ENCODE data around the gene CHADL. TPM values are rescaled to one million over a fixed set of nuclear protein-coding genes. Genes with fewer than 3 reads are reported as not detected.

Gene CHADL
- total RNA-seq, 1 experiment from 2014 or later = 1.2 TPM

DNA sequence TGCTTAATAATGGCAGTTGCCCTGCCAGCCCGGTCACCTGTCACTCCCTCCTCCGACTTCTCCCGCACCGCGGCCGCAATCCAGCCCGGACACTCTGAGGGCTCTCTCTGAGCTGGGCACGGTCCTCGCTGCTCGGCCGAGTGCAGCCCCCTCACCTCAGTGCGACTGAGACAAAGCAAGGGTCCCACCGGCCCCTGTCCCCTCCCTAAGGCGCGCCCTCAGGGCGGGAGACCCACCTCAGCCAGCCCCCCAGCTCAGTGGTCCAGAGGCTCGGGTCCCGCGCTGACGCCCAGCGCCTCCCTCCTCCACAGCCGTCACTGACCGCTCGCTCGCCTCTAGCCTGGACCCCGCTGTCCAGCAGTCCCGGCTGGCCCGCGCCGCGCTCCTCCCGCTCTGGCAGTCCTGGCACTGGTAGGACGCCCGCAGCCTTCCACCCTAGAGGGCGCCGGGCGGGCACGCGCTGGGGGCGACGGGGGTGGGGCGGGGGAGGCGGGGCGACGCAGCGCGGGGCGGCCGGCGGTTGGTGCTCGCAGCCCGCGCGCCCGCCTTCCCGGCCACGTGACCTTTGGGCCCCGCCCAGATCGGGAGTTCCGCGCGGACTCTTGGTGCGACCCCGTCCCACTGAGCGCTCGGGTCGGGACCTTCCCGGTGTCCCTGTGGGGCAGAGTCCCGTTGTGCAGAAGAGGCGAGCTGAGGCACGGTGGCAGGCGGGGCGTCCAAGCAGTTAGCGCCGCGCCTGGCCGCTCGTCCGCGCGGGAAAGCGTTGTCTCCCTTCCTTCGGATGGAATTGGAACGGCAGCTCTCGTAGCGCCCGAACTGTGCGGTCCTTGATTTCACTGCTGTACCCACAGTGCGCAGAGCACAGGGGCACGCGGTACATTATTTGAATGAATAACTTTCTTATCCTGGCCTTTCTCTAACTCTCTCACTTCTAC is 43.4 kb downstream of the CHADL start:
- Histone ChIP-seq H3K4me2 (ENCODE audit: low read length) (peak overlapping the region; percentile 99), H3K4me1 (ENCODE audit: insufficient read depth, low read length) (peaks cover 3% of the 10 kb centered on the region; the same call in 1 of the 2 replicates), H3K27ac (ENCODE audit: low read length) (no peak overlapping the region), H3K4me3 (ENCODE audit: low read length) (peak overlapping the region; percentile 78), H2AFZ (ENCODE audit: low read length) (peak overlapping the region; percentile 98), H3K36me3 (ENCODE audit: low read depth, low read length) (no peaks in the 10 kb centered on the region), H3F3A (ENCODE audit: low read length, unreplicated experiment) (no peaks in the 10 kb centered on the region), H3K27me3 (ENCODE audit: low read length) (no peaks in the 10 kb centered on the region), H3K79me2 (ENCODE audit: low read length) (no peaks in the 10 kb centered on the region), H3K9me2 (replicated peaks; ENCODE audit: low read length) (no peaks in the 10 kb centered on the region), H3K9ac (ENCODE audit: low read length) (no peak overlapping the region), H3K9me3 (ENCODE audit: low read length) (no peaks in the 10 kb centered on the region), H4K20me1 (ENCODE audit: low read length) (no peaks in the 10 kb centered on the region)
- ChIA-PET POLR2A (ENCODE audit: unreplicated experiment) (interaction anchor here (0.6 kb wide), 1 partner anchor 281 kb away, joined by 8 read pairs; no protein-coding TSS in a partner anchor), CTCF (interaction anchor here (1.0 kb wide), 1 partner anchor 41 kb away, joined by 17 read pairs; no protein-coding TSS in a partner anchor)
- peak; percentile 59 for DNase-seq
- no TSS peak for BruUV-seq (replicated peaks)
- intact Hi-C loops (cut with micrococcal nuclease) = no loop called here
- no peak for TF ChIP-seq EZH2phosphoT487 (IDR thresholded peaks at IDR 0.05; ENCODE audit: borderline replicate concordance, low read length)
- TF ChIP-seq, protein P1, sequence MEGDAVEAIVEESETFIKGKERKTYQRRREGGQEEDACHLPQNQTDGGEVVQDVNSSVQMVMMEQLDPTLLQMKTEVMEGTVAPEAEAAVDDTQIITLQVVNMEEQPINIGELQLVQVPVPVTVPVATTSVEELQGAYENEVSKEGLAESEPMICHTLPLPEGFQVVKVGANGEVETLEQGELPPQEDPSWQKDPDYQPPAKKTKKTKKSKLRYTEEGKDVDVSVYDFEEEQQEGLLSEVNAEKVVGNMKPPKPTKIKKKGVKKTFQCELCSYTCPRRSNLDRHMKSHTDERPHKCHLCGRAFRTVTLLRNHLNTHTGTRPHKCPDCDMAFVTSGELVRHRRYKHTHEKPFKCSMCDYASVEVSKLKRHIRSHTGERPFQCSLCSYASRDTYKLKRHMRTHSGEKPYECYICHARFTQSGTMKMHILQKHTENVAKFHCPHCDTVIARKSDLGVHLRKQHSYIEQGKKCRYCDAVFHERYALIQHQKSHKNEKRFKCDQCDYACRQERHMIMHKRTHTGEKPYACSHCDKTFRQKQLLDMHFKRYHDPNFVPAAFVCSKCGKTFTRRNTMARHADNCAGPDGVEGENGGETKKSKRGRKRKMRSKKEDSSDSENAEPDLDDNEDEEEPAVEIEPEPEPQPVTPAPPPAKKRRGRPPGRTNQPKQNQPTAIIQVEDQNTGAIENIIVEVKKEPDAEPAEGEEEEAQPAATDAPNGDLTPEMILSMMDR (conservative IDR thresholded peaks at IDR 0.05; ENCODE audit: low read depth, low read length) = no peak
- TF ChIP-seq EZH2 (IDR thresholded peaks at IDR 0.05; ENCODE audit: low read length, unreplicated experiment) = no peak
- ATAC-seq = peak; percentile 72

DNA sequence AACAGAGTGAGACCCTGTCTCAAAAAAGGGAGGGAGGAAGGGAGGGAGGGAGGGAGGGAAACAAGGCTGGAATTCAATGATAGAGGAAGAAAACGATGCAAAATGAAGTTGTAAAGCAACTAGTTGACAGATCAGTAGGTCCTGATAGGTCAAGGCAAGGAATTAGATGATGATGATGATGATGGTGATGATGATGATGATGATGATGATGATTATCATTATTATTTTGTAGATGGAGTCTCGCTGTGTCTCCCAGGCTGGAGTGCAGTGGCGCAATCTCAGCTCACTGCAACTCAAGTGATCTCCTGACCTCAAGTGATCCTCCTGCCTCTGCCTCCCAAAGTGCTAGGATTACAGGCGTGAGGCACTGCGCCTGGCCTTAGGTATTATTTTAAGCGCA is 46.9 kb downstream of the CHADL start:
- Histone ChIP-seq H3K9ac (ENCODE audit: low read length) (no peak overlapping the region), H4K20me1 (ENCODE audit: low read length) (no peaks in the 10 kb centered on the region), H3K4me1 (ENCODE audit: insufficient read depth, low read length) (peaks cover 3% of the 10 kb centered on the region; the same call in 1 of the 2 replicates), H3K36me3 (ENCODE audit: low read depth, low read length) (no peaks in the 10 kb centered on the region), H3K4me3 (ENCODE audit: low read length) (no peak overlapping the region), H3K27me3 (ENCODE audit: low read length) (no peaks in the 10 kb centered on the region), H3K27ac (ENCODE audit: low read length) (no peak overlapping the region), H3K9me2 (replicated peaks; ENCODE audit: low read length) (no peaks in the 10 kb centered on the region), H3K79me2 (ENCODE audit: low read length) (no peaks in the 10 kb centered on the region), H3F3A (ENCODE audit: low read length, unreplicated experiment) (no peaks in the 10 kb centered on the region), H3K9me3 (ENCODE audit: low read length) (no peaks in the 10 kb centered on the region), H2AFZ (ENCODE audit: low read length) (no peak overlapping the region), H3K4me2 (ENCODE audit: low read length) (no peak overlapping the region)
- BruUV-seq (replicated peaks) = no TSS peak
- no peak for DNase-seq
- intact Hi-C loops (cut with micrococcal nuclease) = no loop called here
- TF ChIP-seq, protein P1 (conservative IDR thresholded peaks at IDR 0.05; ENCODE audit: low read depth, low read length) = no peak
- no peak for TF ChIP-seq EZH2 (IDR thresholded peaks at IDR 0.05; ENCODE audit: low read length, unreplicated experiment)
- no peak for TF ChIP-seq EZH2phosphoT487 (IDR thresholded peaks at IDR 0.05; ENCODE audit: borderline replicate concordance, low read length)
- CTCF ChIA-PET = no interaction called here
- POLR2A ChIA-PET (ENCODE audit: unreplicated experiment) = no interaction called here
- ATAC-seq = no peak

DNA sequence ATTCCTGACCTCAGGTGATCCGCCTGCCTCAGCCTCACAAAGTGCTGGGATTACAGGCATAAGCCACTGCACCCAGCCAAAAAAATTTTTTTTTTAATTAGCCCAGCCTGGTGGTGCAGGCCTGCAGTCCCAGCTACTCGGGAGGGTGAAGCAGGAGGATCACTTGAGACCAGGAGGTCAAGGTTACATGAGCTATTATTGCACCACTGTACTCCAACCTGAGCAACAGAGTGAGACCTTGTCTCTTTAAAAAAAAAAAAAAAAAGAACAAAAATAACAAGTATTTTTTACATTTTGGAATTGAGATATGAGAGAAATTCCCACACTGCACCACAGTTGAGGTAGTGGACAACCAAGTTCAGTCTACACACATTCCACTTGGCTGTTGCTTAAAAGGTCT is 49.3 kb downstream of the CHADL start:
- Histone ChIP-seq H4K20me1 (ENCODE audit: low read length) (no peaks in the 10 kb centered on the region), H3K4me1 (ENCODE audit: insufficient read depth, low read length) (no peaks in the 10 kb centered on the region), H3K79me2 (ENCODE audit: low read length) (no peaks in the 10 kb centered on the region), H2AFZ (ENCODE audit: low read length) (no peak overlapping the region), H3F3A (ENCODE audit: low read length, unreplicated experiment) (no peaks in the 10 kb centered on the region), H3K9me3 (ENCODE audit: low read length) (no peaks in the 10 kb centered on the region), H3K4me2 (ENCODE audit: low read length) (no peak overlapping the region), H3K27ac (ENCODE audit: low read length) (no peak overlapping the region), H3K9me2 (replicated peaks; ENCODE audit: low read length) (no peaks in the 10 kb centered on the region), H3K36me3 (ENCODE audit: low read depth, low read length) (no peaks in the 10 kb centered on the region), H3K4me3 (ENCODE audit: low read length) (no peak overlapping the region), H3K27me3 (ENCODE audit: low read length) (no peaks in the 10 kb centered on the region), H3K9ac (ENCODE audit: low read length) (no peak overlapping the region)
- TF ChIP-seq EZH2 (IDR thresholded peaks at IDR 0.05; ENCODE audit: low read length, unreplicated experiment) = no peak
- TF ChIP-seq, protein P1 (conservative IDR thresholded peaks at IDR 0.05; ENCODE audit: low read depth, low read length) = no peak
- no peak for TF ChIP-seq EZH2phosphoT487 (IDR thresholded peaks at IDR 0.05; ENCODE audit: borderline replicate concordance, low read length)
- intact Hi-C loops (cut with micrococcal nuclease) = no loop called here
- DNase-seq (no peak), ATAC-seq (no peak)
- ChIA-PET POLR2A (ENCODE audit: unreplicated experiment) (no interaction called here), CTCF (interaction anchor here (0.7 kb wide), 1 partner anchor 475 kb away, joined by 5 read pairs; no protein-coding TSS in a partner anchor)
- no TSS peak for BruUV-seq (replicated peaks)

Measured in PC-3 (cell line).